Ishikawa (cell line): Measurements from ENCODE around the gene ACSS2.

Experiments
- CEBPB ChIP-seq: IDR thresholded peaks from 2 replicates; pipeline ENCODE4 v1.6.1; 2012
- CREB1 ChIP-seq: IDR thresholded peaks from 2 replicates; pipeline ENCODE4 v1.6.1; 2012; ENCODE audit warnings: low read depth
- EGR1 ChIP-seq: IDR thresholded peaks from 2 replicates; pipeline ENCODE4 v1.6.1; 2012
- EP300 ChIP-seq: IDR thresholded peaks from 2 replicates; pipeline ENCODE4 v1.6.1; 2012; ENCODE audit warnings: borderline replicate concordance
- FOXM1 ChIP-seq: IDR thresholded peaks from 2 replicates; pipeline ENCODE4 v1.6.1; 2012; ENCODE audit warnings: low read depth, borderline replicate concordance
- MAX ChIP-seq: IDR thresholded peaks from 2 replicates; pipeline ENCODE4 v1.6.1; 2012
- NFIC ChIP-seq: IDR thresholded peaks from 2 replicates; pipeline ENCODE4 v1.6.1; 2012
- RAD21 ChIP-seq: IDR thresholded peaks from 2 replicates; pipeline ENCODE4 v1.6.1; 2012; ENCODE audit warnings: low read depth
- TAF1 ChIP-seq: IDR thresholded peaks from 2 replicates; pipeline ENCODE4 v1.6.1; 2012; ENCODE audit warnings: low read depth, mild to moderate bottlenecking
- TCF12 ChIP-seq: IDR thresholded peaks from 2 replicates; pipeline ENCODE4 v1.6.1; 2012; ENCODE audit warnings: low read depth
- TEAD4 ChIP-seq: IDR thresholded peaks from 2 replicates; pipeline ENCODE4 v1.6.1; 2012
- USF1 ChIP-seq: IDR thresholded peaks from 2 replicates; pipeline ENCODE4 v1.6.1; 2012
- YY1 ChIP-seq: IDR thresholded peaks from 2 replicates; pipeline ENCODE4 v1.6.1; 2012; ENCODE audit warnings: low read depth
- ZBTB7A ChIP-seq: IDR thresholded peaks from 2 replicates; pipeline ENCODE4 v1.6.1; 2012; ENCODE audit warnings: low read depth
- TF ChIP-seq, protein P1 (sequence below): IDR thresholded peaks from 2 replicates; pipeline ENCODE4 v1.6.1; 2012; ENCODE audit warnings: low read depth, mild to moderate bottlenecking

The ACSS2 gene

GRCh38 chr20:34915749-34916455 lies 39.5 kb downstream of the ACSS2 start:
- no peak for TF ChIP-seq CEBPB
- no peak for TF ChIP-seq ZBTB7A
- no peak for TF ChIP-seq USF1
- TF ChIP-seq TCF12, result no peak
- TF ChIP-seq TEAD4, result no peak
- TF ChIP-seq CREB1, result no peak
- no peak for TF ChIP-seq EP300
- TF ChIP-seq RAD21, result no peak
- no peak for TF ChIP-seq YY1
- TF ChIP-seq EGR1, result no peak
- TF ChIP-seq FOXM1, result no peak
- TF ChIP-seq, protein P1, sequence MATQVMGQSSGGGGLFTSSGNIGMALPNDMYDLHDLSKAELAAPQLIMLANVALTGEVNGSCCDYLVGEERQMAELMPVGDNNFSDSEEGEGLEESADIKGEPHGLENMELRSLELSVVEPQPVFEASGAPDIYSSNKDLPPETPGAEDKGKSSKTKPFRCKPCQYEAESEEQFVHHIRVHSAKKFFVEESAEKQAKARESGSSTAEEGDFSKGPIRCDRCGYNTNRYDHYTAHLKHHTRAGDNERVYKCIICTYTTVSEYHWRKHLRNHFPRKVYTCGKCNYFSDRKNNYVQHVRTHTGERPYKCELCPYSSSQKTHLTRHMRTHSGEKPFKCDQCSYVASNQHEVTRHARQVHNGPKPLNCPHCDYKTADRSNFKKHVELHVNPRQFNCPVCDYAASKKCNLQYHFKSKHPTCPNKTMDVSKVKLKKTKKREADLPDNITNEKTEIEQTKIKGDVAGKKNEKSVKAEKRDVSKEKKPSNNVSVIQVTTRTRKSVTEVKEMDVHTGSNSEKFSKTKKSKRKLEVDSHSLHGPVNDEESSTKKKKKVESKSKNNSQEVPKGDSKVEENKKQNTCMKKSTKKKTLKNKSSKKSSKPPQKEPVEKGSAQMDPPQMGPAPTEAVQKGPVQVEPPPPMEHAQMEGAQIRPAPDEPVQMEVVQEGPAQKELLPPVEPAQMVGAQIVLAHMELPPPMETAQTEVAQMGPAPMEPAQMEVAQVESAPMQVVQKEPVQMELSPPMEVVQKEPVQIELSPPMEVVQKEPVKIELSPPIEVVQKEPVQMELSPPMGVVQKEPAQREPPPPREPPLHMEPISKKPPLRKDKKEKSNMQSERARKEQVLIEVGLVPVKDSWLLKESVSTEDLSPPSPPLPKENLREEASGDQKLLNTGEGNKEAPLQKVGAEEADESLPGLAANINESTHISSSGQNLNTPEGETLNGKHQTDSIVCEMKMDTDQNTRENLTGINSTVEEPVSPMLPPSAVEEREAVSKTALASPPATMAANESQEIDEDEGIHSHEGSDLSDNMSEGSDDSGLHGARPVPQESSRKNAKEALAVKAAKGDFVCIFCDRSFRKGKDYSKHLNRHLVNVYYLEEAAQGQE, result no peak

DNA sequence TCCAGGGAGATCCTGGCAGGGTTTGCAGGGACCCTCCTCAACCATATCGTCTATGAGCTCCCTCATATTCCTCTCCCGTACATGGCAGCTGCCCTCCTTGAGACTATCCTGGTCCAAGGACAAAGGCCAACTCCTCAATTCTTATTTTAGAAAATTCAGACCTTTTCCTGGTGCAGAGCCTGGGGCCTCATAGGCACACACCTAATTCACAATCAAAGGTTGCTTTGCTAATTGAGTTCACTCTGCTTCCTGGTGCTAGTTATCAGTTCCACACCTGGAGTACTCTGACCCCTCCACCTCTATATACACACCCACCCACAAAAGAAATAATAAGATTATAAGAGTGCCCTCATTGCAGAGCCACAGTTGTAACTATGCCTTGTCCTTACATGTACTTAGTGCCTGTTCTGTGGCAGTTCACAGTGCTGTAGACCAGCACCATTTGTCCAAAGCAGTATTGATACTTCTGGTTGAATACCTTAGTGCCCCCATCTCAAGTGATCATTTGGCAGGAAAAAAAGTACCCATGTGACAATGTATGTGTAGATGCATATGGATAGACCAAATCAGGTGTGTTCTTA lies 40.5 kb downstream of the ACSS2 start:
- TF ChIP-seq, protein P1, result no peak
- TF ChIP-seq EP300, result no peak
- no peak for TF ChIP-seq TEAD4
- no peak for TF ChIP-seq YY1
- no peak for TF ChIP-seq USF1
- TF ChIP-seq NFIC, result no peak
- TF ChIP-seq EGR1, result no peak
- TF ChIP-seq MAX, result no peak
- no peak for TF ChIP-seq FOXM1
- TF ChIP-seq ZBTB7A, result no peak

DNA sequence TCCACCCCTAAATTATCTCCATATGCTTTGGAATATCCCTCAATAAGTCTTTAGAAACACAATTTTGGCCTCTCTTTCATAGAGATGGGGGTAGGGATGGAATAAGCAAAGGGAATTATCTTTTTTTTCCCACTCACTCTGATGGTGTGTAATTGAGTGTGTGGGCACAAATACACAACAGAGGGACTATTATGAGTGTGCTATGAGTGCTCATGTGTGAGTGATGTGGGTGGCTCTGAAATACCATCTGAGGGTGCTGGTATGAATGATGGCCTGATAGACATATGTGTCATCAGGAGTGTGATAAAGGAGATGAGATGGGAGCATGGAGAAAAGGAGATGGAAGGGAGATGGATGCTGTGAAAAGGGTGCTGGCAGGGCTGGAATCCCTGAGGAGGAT lies 43.6 kb downstream of the ACSS2 start:
- TF ChIP-seq YY1, result no peak
- TF ChIP-seq RAD21, result no peak
- no peak for TF ChIP-seq CREB1
- TF ChIP-seq TEAD4, result no peak
- no peak for TF ChIP-seq FOXM1
- TF ChIP-seq, protein P1, result no peak
- no peak for TF ChIP-seq NFIC
- TF ChIP-seq USF1, result no peak
- no peak for TF ChIP-seq EP300
- TF ChIP-seq ZBTB7A, result no peak
- TF ChIP-seq MAX, result no peak
- no peak for TF ChIP-seq TAF1
- no peak for TF ChIP-seq TCF12
- no peak for TF ChIP-seq EGR1
- no peak for TF ChIP-seq CEBPB

DNA sequence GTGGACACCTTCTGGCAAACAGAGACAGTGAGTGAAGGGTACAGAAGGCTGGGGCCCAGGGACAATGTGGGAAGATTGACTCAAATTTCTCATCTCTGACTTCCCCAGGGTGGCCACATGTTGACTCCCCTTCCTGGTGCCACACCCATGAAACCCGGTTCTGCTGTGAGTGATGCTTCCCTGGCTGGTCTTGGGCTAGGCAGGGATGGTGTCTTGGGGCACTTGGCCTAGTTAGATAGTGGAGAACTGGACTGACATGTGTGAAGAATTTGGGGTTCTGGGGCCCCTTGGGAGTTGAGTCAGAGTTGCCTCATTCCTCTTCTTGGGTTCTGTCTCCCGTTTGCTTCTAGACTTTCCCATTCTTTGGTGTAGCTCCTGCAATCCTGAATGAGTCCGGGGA lies 45.0 kb downstream of the ACSS2 start:
- no peak for TF ChIP-seq TAF1
- no peak for TF ChIP-seq YY1
- TF ChIP-seq FOXM1, result no peak
- no peak for TF ChIP-seq NFIC
- TF ChIP-seq, protein P1, result no peak
- no peak for TF ChIP-seq RAD21
- TF ChIP-seq ZBTB7A, result no peak
- TF ChIP-seq CEBPB, result no peak
- no peak for TF ChIP-seq USF1
